CMK (cell line): ENCODE results near the gene GRAP2.

Source experiments
- DNase-seq: peaks from one replicate; pipeline ENCODE4 v3.0.0-alpha.2; 2010; ENCODE audit warnings: low read depth

The GRAP2 gene

GRCh38 chr22:40015358-40015976 lies 114.6 kb downstream of the GRAP2 start:
- no peak for DNase-seq

GRCh38 chr22:40018051-40018450 lies 117.2 kb downstream of the GRAP2 start:
- no peak for DNase-seq

- DNase-seq: no peak
Measured at GRCh38 chr22:40019100-40019499, 118.2 kb downstream of the GRAP2 start.

- DNase-seq: no peak
Measured at GRCh38 chr22:40020956-40021355, 120.1 kb downstream of the GRAP2 start.

GRCh38 chr22:40021401-40022000 lies 120.6 kb downstream of the GRAP2 start:
- no peak for DNase-seq

GRCh38 chr22:40022536-40023240 lies 121.8 kb downstream of the GRAP2 start:
- no peak for DNase-seq
